ENCODE measurements around the gene GREB1L. TPM values are rescaled to one million over a fixed set of nuclear protein-coding genes. Genes with fewer than 3 reads are reported as not detected.

Gene GREB1L
- total and polyA plus RNA-seq, 9 of the 15 experiments (the other 6 are each of a cell fraction or from before 2014, with no cell fraction given) = 0.03 TPM; not detected in 8

GRCh38 chr18:21194871-21195771 is 46.9 kb upstream of the GREB1L start:
- no peak overlapping the region for H3K4me2 ChIP-seq (ENCODE audit: insufficient read depth, low read length)
- no peak overlapping the region for H3K4me3 ChIP-seq
- POLR2A ChIA-PET = no interaction called here
- TF ChIP-seq ZNF143 (CRISPR knock-in tag; IDR thresholded peaks at IDR 0.05) = no peak
- TF ChIP-seq SMC3 (conservative IDR thresholded peaks at IDR 0.05; ENCODE audit: insufficient read depth, low read depth, low read length) = peak; percentile 21; the same call in 1 of the 2 replicates
- TF ChIP-seq ZBTB33 (CRISPR knock-in tag; IDR thresholded peaks at IDR 0.05) = no peak
- peak; percentile 52 for TF ChIP-seq REST (IDR thresholded peaks at IDR 0.05; ENCODE audit: borderline replicate concordance)
- TF ChIP-seq REST (CRISPR knock-in tag; IDR thresholded peaks at IDR 0.05; ENCODE audit: low read depth) = no peak
- no peak for TF ChIP-seq SAP30 (IDR thresholded peaks at IDR 0.05; ENCODE audit: borderline replicate concordance, insufficient read depth, low read depth, low read length, poor library complexity, severe bottlenecking)
- TF ChIP-seq RAD21 (CRISPR knock-in tag; conservative IDR thresholded peaks at IDR 0.05 in 1 of 2, IDR thresholded peaks at IDR 0.05 in 1 of 2) = peak; percentile 63 to 81

More at GRCh38 chr18:21194871-21195771, 46.9 kb upstream of the GREB1L start:
- no peak overlapping the region for H2AFZ ChIP-seq (ENCODE audit: low read depth, low read length)
- H3K9me3 ChIP-seq (replicated peaks; ENCODE audit: control insufficient read depth, insufficient read depth, low read depth, low read length) = no peaks in the 10 kb centered on the region
- no peaks in the 10 kb centered on the region for H3K9me1 ChIP-seq (ENCODE audit: control insufficient read depth, insufficient read depth, low read length)
- in situ Hi-C loops (cut with MboI) (no loop called here), intact Hi-C loops (cut with micrococcal nuclease) (loop anchor here (1.0 to 5.0 kb wide), 2 partner anchors 249 to 762 kb away; no protein-coding TSS in a partner anchor)
- BruUV-seq (replicated peaks) = no TSS peak
- DNase-seq (ENCODE audit: extremely low read depth in 1 of 4, low spot score in 3 of 4) = peak; percentile 14 to 40 (median 18)
- no peaks in the 10 kb centered on the region for H3K4me1 ChIP-seq (replicated peaks in 1 of 2; ENCODE audit: control insufficient read depth in 2 of 2, insufficient read depth in 2 of 2, low read length in 2 of 2)
- H3K9ac ChIP-seq (ENCODE audit: insufficient read depth in 1 of 2, low read depth in 2 of 2, low read length in 2 of 2) = no peak overlapping the region
- 0 out of 3 replicates have a peak, but pooled peaks have one; percentile 61 for ATAC-seq
- CTCF ChIA-PET (ENCODE audit: low intra/inter-chr PET ratio) = interaction anchor here (0.7 to 1.7 kb wide), 4 partner anchors 227 to 762 kb away, joined by 3 to 10 read pairs (median 4); no protein-coding TSS in a partner anchor
- 0% methylated on average over 4 of the region's 4 CpGs for WGBS (ENCODE audit: insufficient coverage, low coverage, missing lambda C conversion rate)
- peak; percentile 59 for FAIRE-seq
- H4K20me1 ChIP-seq (replicated peaks; ENCODE audit: control insufficient read depth, insufficient read depth, low read length) = no peaks in the 10 kb centered on the region
- no peaks in the 10 kb centered on the region for H3K79me2 ChIP-seq (ENCODE audit: control insufficient read depth, insufficient read depth, low read length)
- H3K36me3 ChIP-seq (ENCODE audit: control insufficient read depth, insufficient read depth, low read length) = no peaks in the 10 kb centered on the region
- no peak overlapping the region for H3K27ac ChIP-seq (ENCODE audit: extremely low read depth, low read depth, low read length)
- H3K27me3 ChIP-seq (ENCODE audit: control insufficient read depth in 2 of 2, insufficient read depth in 2 of 2, low read length in 2 of 2) = no peaks in the 10 kb centered on the region
